Gastrocnemius medialis (tissue), 4 donors: ENCODE results near the gene CXCL1.

Source experiments
- POLR2A ChIP-seq, 2 donors: fragments of 450-650 bp; IDR thresholded peaks; one replicate each; pipeline ENCODE4 v1.6.1; 2017; ENCODE audit warnings: antibody characterized with exemption in 2 of 2, mild to moderate bottlenecking in 2 of 2, moderate library complexity in 2 of 2
- TF ChIP-seq, protein P1 (sequence below), 5 experiments: fragments of 450-650 bp in 3 of 5; fragments of 200-600 bp in 2 of 5; sonication (generic) in 2 of 5; IDR thresholded peaks in 4 of 5; conservative IDR thresholded peaks in 1 of 5; 1 replicate in 4 of 5; 2 replicates in 1 of 5; pipeline ENCODE4 v1.5.1; 2016 to 2019; ENCODE audit warnings: antibody characterized with exemption in 5 of 5, mild to moderate bottlenecking in 3 of 5, moderate library complexity in 3 of 5

DNA sequence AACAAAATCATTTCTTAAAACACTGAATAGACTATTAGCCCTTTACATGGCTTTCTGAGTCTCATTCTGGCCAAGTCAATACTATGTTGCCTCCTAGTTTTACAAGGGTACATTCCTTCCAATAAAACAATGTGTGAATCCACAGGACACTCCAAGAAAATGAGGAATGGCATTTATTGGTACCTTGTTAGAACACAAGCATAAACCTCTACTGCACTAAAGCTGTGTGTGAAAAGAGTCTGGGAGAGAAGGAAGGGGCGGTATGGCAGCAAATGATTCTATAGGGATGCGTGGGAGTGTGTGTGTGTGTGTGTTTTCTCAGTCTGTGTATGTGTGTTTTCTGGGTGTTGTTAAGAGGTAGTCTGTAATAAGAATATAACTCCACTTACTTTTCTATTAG, 48.9 kb downstream of the CXCL1 start:
- TF ChIP-seq, protein P1, sequence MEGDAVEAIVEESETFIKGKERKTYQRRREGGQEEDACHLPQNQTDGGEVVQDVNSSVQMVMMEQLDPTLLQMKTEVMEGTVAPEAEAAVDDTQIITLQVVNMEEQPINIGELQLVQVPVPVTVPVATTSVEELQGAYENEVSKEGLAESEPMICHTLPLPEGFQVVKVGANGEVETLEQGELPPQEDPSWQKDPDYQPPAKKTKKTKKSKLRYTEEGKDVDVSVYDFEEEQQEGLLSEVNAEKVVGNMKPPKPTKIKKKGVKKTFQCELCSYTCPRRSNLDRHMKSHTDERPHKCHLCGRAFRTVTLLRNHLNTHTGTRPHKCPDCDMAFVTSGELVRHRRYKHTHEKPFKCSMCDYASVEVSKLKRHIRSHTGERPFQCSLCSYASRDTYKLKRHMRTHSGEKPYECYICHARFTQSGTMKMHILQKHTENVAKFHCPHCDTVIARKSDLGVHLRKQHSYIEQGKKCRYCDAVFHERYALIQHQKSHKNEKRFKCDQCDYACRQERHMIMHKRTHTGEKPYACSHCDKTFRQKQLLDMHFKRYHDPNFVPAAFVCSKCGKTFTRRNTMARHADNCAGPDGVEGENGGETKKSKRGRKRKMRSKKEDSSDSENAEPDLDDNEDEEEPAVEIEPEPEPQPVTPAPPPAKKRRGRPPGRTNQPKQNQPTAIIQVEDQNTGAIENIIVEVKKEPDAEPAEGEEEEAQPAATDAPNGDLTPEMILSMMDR (IDR thresholded peaks at IDR 0.05 in 4 of 5, conservative IDR thresholded peaks at IDR 0.05 in 1 of 5): no peak
- TF ChIP-seq POLR2A (IDR thresholded peaks at IDR 0.05): no peak
